ENCODE data around the gene ROBO1.

GRCh38 chr3:78827618-78828017 is 940.2 kb downstream of the ROBO1 start:
- TF ChIP-seq, protein P1, sequence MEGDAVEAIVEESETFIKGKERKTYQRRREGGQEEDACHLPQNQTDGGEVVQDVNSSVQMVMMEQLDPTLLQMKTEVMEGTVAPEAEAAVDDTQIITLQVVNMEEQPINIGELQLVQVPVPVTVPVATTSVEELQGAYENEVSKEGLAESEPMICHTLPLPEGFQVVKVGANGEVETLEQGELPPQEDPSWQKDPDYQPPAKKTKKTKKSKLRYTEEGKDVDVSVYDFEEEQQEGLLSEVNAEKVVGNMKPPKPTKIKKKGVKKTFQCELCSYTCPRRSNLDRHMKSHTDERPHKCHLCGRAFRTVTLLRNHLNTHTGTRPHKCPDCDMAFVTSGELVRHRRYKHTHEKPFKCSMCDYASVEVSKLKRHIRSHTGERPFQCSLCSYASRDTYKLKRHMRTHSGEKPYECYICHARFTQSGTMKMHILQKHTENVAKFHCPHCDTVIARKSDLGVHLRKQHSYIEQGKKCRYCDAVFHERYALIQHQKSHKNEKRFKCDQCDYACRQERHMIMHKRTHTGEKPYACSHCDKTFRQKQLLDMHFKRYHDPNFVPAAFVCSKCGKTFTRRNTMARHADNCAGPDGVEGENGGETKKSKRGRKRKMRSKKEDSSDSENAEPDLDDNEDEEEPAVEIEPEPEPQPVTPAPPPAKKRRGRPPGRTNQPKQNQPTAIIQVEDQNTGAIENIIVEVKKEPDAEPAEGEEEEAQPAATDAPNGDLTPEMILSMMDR (IDR thresholded peaks at IDR 0.05): no peak
- no peak for TF ChIP-seq EZH2 (IDR thresholded peaks at IDR 0.05; ENCODE audit: borderline replicate concordance, insufficient read depth, low read depth, low read length, poor library complexity, severe bottlenecking)

Measured in B cell (primary cell).